Measurements from ENCODE around the gene SRD5A1.
A peak's percentile ranks its signal among the peaks of the same experiment; 100 is the strongest.

SRD5A1 gene

DNA sequence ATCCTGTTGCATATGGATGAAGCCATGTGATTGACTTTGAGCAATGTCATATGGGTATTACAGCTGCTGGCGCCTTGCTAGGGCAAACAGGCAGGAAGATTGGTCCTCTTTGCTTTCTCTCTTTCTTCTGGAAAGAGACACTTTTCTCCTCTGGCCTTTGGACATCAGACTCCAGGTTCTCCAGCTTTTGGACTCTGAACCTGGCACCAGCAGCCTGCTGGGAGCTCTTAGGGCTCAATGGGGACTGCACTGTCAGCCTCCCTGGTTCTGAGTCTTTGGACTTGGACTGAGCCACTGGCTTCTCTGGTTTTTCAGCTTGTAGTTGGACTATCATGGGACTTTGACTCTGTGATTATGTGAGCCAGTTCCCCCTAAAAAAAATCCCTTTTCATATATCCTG is 45.1 kb downstream of the SRD5A1 start:
- H3K9ac ChIP-seq (ENCODE audit: low read depth, low read length, poor library complexity): no peak overlapping the region
- DNase-seq (ENCODE audit: low spot score): no peak
- no peak overlapping the region for H2BK5ac ChIP-seq (ENCODE audit: low read length)
- H3K4ac ChIP-seq (ENCODE audit: low read length): no peak overlapping the region
- H4K91ac ChIP-seq (ENCODE audit: low read depth, low read length, poor library complexity): no peak overlapping the region
- H2BK15ac ChIP-seq (ENCODE audit: low read length): no peak overlapping the region
- no peak overlapping the region for H3K27ac ChIP-seq (replicated peaks; ENCODE audit: low read length)
- H3K9me3 ChIP-seq (replicated peaks in 1 of 2; ENCODE audit: control insufficient read depth in 2 of 2, insufficient read depth in 1 of 2, low read depth in 1 of 2, low read length in 2 of 2): peaks cover 4 to 7% of the 10 kb centered on the region in 2 donors
- H2BK120ac ChIP-seq (ENCODE audit: low read depth, low read length): no peak overlapping the region
- H4K8ac ChIP-seq (ENCODE audit: low read depth, low read length): no peak overlapping the region
- H2BK12ac ChIP-seq (ENCODE audit: low read length): no peak overlapping the region
- H3K4me1 ChIP-seq (ENCODE audit: control insufficient read depth in 2 of 2, insufficient read depth in 1 of 2, low read depth in 1 of 2, low read length in 2 of 2): no peaks in the 10 kb centered on the region
- H3K27me3 ChIP-seq (ENCODE audit: control insufficient read depth in 3 of 3, insufficient read depth in 3 of 3, low read depth in 1 of 3, low read length in 3 of 3): peaks cover 0 to 2% (median 0%) of the 10 kb centered on the region in 3 experiments
- no CpG with 5 or more reads among the region's 1 CpG for WGBS, 2 donors (ENCODE audit: extremely low coverage in 2 of 2, insufficient read length in 2 of 2, insufficient replicate concordance in 1 of 2)
- H3K14ac ChIP-seq (ENCODE audit: low read length): no peak overlapping the region
- H2AFZ ChIP-seq (ENCODE audit: low read length): no peak overlapping the region
- H3K18ac ChIP-seq (ENCODE audit: low read length): no peak overlapping the region
- H3K36me3 ChIP-seq (replicated peaks in 1 of 2; ENCODE audit: control insufficient read depth in 2 of 2, insufficient read depth in 2 of 2, low read length in 2 of 2): peaks cover 0 to under 1% of the 10 kb centered on the region in 2 donors
- H3K23ac ChIP-seq (ENCODE audit: low read depth, low read length, poor library complexity): no peak overlapping the region
- no peak overlapping the region for H3K4me2 ChIP-seq (ENCODE audit: insufficient read depth, low read length, poor library complexity, severe bottlenecking)
- H3K79me1 ChIP-seq (ENCODE audit: low read depth, low read length): no peaks in the 10 kb centered on the region
- no peak overlapping the region for H2AK5ac ChIP-seq (ENCODE audit: low read depth, low read length)
- H3K4me3 ChIP-seq (ENCODE audit: low read length in 2 of 2): no peak overlapping the region

GRCh38 chr5:6680922-6681321 is 47.7 kb downstream of the SRD5A1 start:
- Histone ChIP-seq H3K4me3 (ENCODE audit: low read length in 2 of 2) (no peak overlapping the region), H3K27ac (replicated peaks; ENCODE audit: low read length) (no peak overlapping the region), H2AFZ (ENCODE audit: low read length) (no peak overlapping the region), H4K91ac (ENCODE audit: low read depth, low read length, poor library complexity) (no peak overlapping the region), H3K9ac (ENCODE audit: low read depth, low read length, poor library complexity) (no peak overlapping the region), H2BK12ac (ENCODE audit: low read length) (no peak overlapping the region), H3K14ac (ENCODE audit: low read length) (no peak overlapping the region), H2BK15ac (ENCODE audit: low read length) (no peak overlapping the region), H2BK120ac (ENCODE audit: low read depth, low read length) (no peak overlapping the region), H3K36me3 (replicated peaks in 1 of 2; ENCODE audit: control insufficient read depth in 2 of 2, insufficient read depth in 2 of 2, low read length in 2 of 2) (no peaks in the 10 kb centered on the region), H3K4ac (ENCODE audit: low read length) (no peak overlapping the region), H3K18ac (ENCODE audit: low read length) (no peak overlapping the region), H3K9me3 (replicated peaks in 1 of 2; ENCODE audit: control insufficient read depth in 2 of 2, insufficient read depth in 1 of 2, low read depth in 1 of 2, low read length in 2 of 2) (peaks cover 0 to 4% of the 10 kb centered on the region in 2 donors), H3K79me1 (ENCODE audit: low read depth, low read length) (no peaks in the 10 kb centered on the region), H2AK5ac (ENCODE audit: low read depth, low read length) (no peak overlapping the region), H3K4me2 (ENCODE audit: insufficient read depth, low read length, poor library complexity, severe bottlenecking) (no peak overlapping the region), H2BK5ac (ENCODE audit: low read length) (no peak overlapping the region), H3K27me3 (ENCODE audit: control insufficient read depth in 3 of 3, insufficient read depth in 3 of 3, low read depth in 1 of 3, low read length in 3 of 3) (peaks cover 0 to 7% (median 0%) of the 10 kb centered on the region in 3 experiments), H4K8ac (ENCODE audit: low read depth, low read length) (no peak overlapping the region), H3K23ac (ENCODE audit: low read depth, low read length, poor library complexity) (no peak overlapping the region), H3K4me1 (ENCODE audit: control insufficient read depth in 2 of 2, insufficient read depth in 1 of 2, low read depth in 1 of 2, low read length in 2 of 2) (no peaks in the 10 kb centered on the region)
- WGBS, 2 donors (ENCODE audit: extremely low coverage in 2 of 2, insufficient read length in 2 of 2, insufficient replicate concordance in 1 of 2): no CpG with 5 or more reads among the region's 6 CpGs
- no peak for DNase-seq (ENCODE audit: low spot score)

DNA sequence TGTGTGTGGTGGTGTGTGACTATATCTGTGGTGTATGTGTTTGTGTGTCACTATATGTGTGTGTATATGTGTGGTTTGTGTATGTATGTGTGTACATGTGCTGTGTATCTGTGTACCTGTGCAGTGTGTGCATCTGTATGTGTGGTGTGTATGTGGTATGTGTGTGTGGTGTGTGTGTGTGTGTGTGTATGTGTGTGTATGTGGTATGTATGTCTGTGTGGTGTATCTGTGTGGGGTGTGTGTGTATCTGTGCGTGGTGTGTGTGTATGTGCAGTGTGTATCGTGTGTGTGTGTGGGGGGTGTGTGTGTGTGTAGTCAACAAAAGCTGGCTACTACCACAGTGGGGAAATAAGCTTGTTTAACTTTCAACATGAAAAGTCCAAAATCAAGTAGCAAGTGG is 48.4 kb downstream of the SRD5A1 start:
- Histone ChIP-seq H2AFZ (ENCODE audit: low read length) (no peak overlapping the region), H3K79me1 (ENCODE audit: low read depth, low read length) (no peaks in the 10 kb centered on the region), H2BK12ac (ENCODE audit: low read length) (no peak overlapping the region), H4K8ac (ENCODE audit: low read depth, low read length) (no peak overlapping the region), H3K18ac (ENCODE audit: low read length) (no peak overlapping the region), H3K4me2 (ENCODE audit: insufficient read depth, low read length, poor library complexity, severe bottlenecking) (no peak overlapping the region), H3K4me3 (ENCODE audit: low read length in 2 of 2) (peak overlapping the region in 1 of 2 donors; percentile 59), H3K9me3 (replicated peaks in 1 of 2; ENCODE audit: control insufficient read depth in 2 of 2, insufficient read depth in 1 of 2, low read depth in 1 of 2, low read length in 2 of 2) (peaks cover 0 to 2% of the 10 kb centered on the region in 2 donors), H2BK15ac (ENCODE audit: low read length) (no peak overlapping the region), H3K36me3 (replicated peaks in 1 of 2; ENCODE audit: control insufficient read depth in 2 of 2, insufficient read depth in 2 of 2, low read length in 2 of 2) (no peaks in the 10 kb centered on the region), H3K27ac (replicated peaks; ENCODE audit: low read length) (no peak overlapping the region), H2BK5ac (ENCODE audit: low read length) (no peak overlapping the region), H3K14ac (ENCODE audit: low read length) (peak overlapping the region; percentile 14), H2BK120ac (ENCODE audit: low read depth, low read length) (no peak overlapping the region), H3K4me1 (ENCODE audit: control insufficient read depth in 2 of 2, insufficient read depth in 1 of 2, low read depth in 1 of 2, low read length in 2 of 2) (peaks cover 0 to 3% of the 10 kb centered on the region in 2 donors), H3K9ac (ENCODE audit: low read depth, low read length, poor library complexity) (no peak overlapping the region), H4K91ac (ENCODE audit: low read depth, low read length, poor library complexity) (no peak overlapping the region), H3K23ac (ENCODE audit: low read depth, low read length, poor library complexity) (no peak overlapping the region), H3K4ac (ENCODE audit: low read length) (no peak overlapping the region), H3K27me3 (ENCODE audit: control insufficient read depth in 3 of 3, insufficient read depth in 3 of 3, low read depth in 1 of 3, low read length in 3 of 3) (peaks cover 0 to 7% (median 0%) of the 10 kb centered on the region in 3 experiments), H2AK5ac (ENCODE audit: low read depth, low read length) (no peak overlapping the region)
- no peak for DNase-seq (ENCODE audit: low spot score)
- no CpG with 5 or more reads among the region's 2 CpGs for WGBS, 2 donors (ENCODE audit: extremely low coverage in 2 of 2, insufficient read length in 2 of 2, insufficient replicate concordance in 1 of 2)

- no peak overlapping the region for H2AFZ ChIP-seq (ENCODE audit: low read length)
- DNase-seq (ENCODE audit: low spot score): no peak
- no peak overlapping the region for H2BK15ac ChIP-seq (ENCODE audit: low read length)
- no peak overlapping the region for H3K4ac ChIP-seq (ENCODE audit: low read length)
- no peak overlapping the region for H4K8ac ChIP-seq (ENCODE audit: low read depth, low read length)
- no peak overlapping the region for H3K4me2 ChIP-seq (ENCODE audit: insufficient read depth, low read length, poor library complexity, severe bottlenecking)
- WGBS, 2 donors (ENCODE audit: extremely low coverage in 2 of 2, insufficient read length in 2 of 2, insufficient replicate concordance in 1 of 2): no CpG with 5 or more reads among the region's 11 CpGs
- no peak overlapping the region for H3K9ac ChIP-seq (ENCODE audit: low read depth, low read length, poor library complexity)
- no peak overlapping the region for H3K14ac ChIP-seq (ENCODE audit: low read length)
- no peaks in the 10 kb centered on the region for H3K79me1 ChIP-seq (ENCODE audit: low read depth, low read length)
- H2BK5ac ChIP-seq (ENCODE audit: low read length): no peak overlapping the region
- H4K91ac ChIP-seq (ENCODE audit: low read depth, low read length, poor library complexity): no peak overlapping the region
- H3K27ac ChIP-seq (replicated peaks; ENCODE audit: low read length): no peak overlapping the region
- peaks cover 0 to 3% of the 10 kb centered on the region in 2 donors for H3K4me1 ChIP-seq (ENCODE audit: control insufficient read depth in 2 of 2, insufficient read depth in 1 of 2, low read depth in 1 of 2, low read length in 2 of 2)
- no peak overlapping the region for H3K18ac ChIP-seq (ENCODE audit: low read length)
- H3K23ac ChIP-seq (ENCODE audit: low read depth, low read length, poor library complexity): no peak overlapping the region
- H3K27me3 ChIP-seq (ENCODE audit: control insufficient read depth in 3 of 3, insufficient read depth in 3 of 3, low read depth in 1 of 3, low read length in 3 of 3): peaks cover 0 to 7% (median 0%) of the 10 kb centered on the region in 3 experiments
- no peak overlapping the region for H2BK120ac ChIP-seq (ENCODE audit: low read depth, low read length)
- no peak overlapping the region for H3K4me3 ChIP-seq (ENCODE audit: low read length in 2 of 2)
- no peak overlapping the region for H2BK12ac ChIP-seq (ENCODE audit: low read length)
- no peak overlapping the region for H2AK5ac ChIP-seq (ENCODE audit: low read depth, low read length)
- H3K36me3 ChIP-seq (replicated peaks in 1 of 2; ENCODE audit: control insufficient read depth in 2 of 2, insufficient read depth in 2 of 2, low read length in 2 of 2): no peaks in the 10 kb centered on the region
- peaks cover 0 to 2% of the 10 kb centered on the region in 2 donors for H3K9me3 ChIP-seq (replicated peaks in 1 of 2; ENCODE audit: control insufficient read depth in 2 of 2, insufficient read depth in 1 of 2, low read depth in 1 of 2, low read length in 2 of 2)
Observed at GRCh38 chr5:6682239-6682638, 49.0 kb downstream of the SRD5A1 start.
